Small intestine (tissue), 7 donors: Measurements from ENCODE around the gene VCL. TPM values are rescaled to one million over a fixed set of nuclear protein-coding genes. Genes with fewer than 3 reads are reported as not detected.
"Not testable (repeated sequence)": the region's sequence is repeated elsewhere in the genome, so short reads cannot be mapped to it uniquely, and the experiment has no call there.

Source experiments
- DNase-seq, 2 donors: peaks; one replicate each; pipeline versions ENCODE4 v3.0.0 to v3.0.0-alpha.2; 2013
- FAIRE-seq: peaks from 2 replicates; lab custom pipeline; 2012; peaks lifted over from hg19 to GRCh38; lab: Jason Lieb, UNC
- H3K27ac ChIP-seq, 3 donors: one replicate each; pipeline ENCODE4 v1.5.1; 2013; ENCODE audit warnings: low read length in 2 of 3, mild to moderate bottlenecking in 2 of 3, control low read depth in 1 of 3, inconsistent platforms in 1 of 3, low read depth in 1 of 3, moderate library complexity in 1 of 3
- H3K27me3 ChIP-seq, 3 donors: one replicate each; pipeline ENCODE4 v1.6.1; 2013; ENCODE audit warnings: low read length in 3 of 3, inconsistent platforms in 1 of 3; ENCODE audit not compliant: control insufficient read depth in 3 of 3, insufficient read depth in 3 of 3
- H3K36me3 ChIP-seq, 3 donors: one replicate each; pipeline ENCODE4 v1.6.1; 2013; ENCODE audit warnings: low read length in 3 of 3, inconsistent platforms in 1 of 3, low read depth in 1 of 3, mild to moderate bottlenecking in 1 of 3, moderate library complexity in 1 of 3; ENCODE audit not compliant: control insufficient read depth in 3 of 3, insufficient read depth in 2 of 3
- H3K4me1 ChIP-seq, 3 donors: one replicate each; pipeline ENCODE4 v1.6.1; 2013; ENCODE audit warnings: low read length in 2 of 3, inconsistent platforms in 1 of 3, low read depth in 1 of 3, mild to moderate bottlenecking in 1 of 3, moderate library complexity in 1 of 3; ENCODE audit not compliant: control insufficient read depth in 3 of 3, insufficient read depth in 2 of 3
- H3K4me3 ChIP-seq, 3 donors: one replicate each; pipeline ENCODE4 v1.5.1; 2013; ENCODE audit warnings: low read length in 3 of 3, control low read depth in 1 of 3, inconsistent platforms in 1 of 3, low read depth in 1 of 3, mild to moderate bottlenecking in 1 of 3, moderate library complexity in 1 of 3
- H3K9me3 ChIP-seq, 2 donors: one replicate each; pipeline ENCODE4 v1.6.1; 2013; ENCODE audit warnings: low read depth in 1 of 2, low read length in 1 of 2; ENCODE audit not compliant: control insufficient read depth in 2 of 2, insufficient read depth in 1 of 2
- WGBS, 3 donors: extraction: QIAGEN DNeasy Blood & Tissue Kit; methylation state at CpG; one replicate each; pipeline ENCODE4 v1.1.7; 2013; 5-methylcytosine and 5-hydroxymethylcytosine counted together
- polyA plus RNA-seq, 4 donors: library from polyadenylated mRNA; stranded (reverse) in 3 of 4; unstranded in 1 of 4; fragments of 200-250 nt in 3 of 4; fragments of 120-200 nt in 1 of 4; gene quantifications; one replicate each; pipeline versions ENCODE4 v1.2.1 to v1.2.3, GENCODE V29; 2013
- donor health status: healthy with polysubstance abuse.
- donor health status: control.
- donor health status: control.
- donor health status: Bipolar disorder and iron deficiency.
- donor health status: healthy.

Gene VCL
- polyA plus RNA-seq, 4 donors: 8.9 to 32.2 (median 20.9) TPM

GRCh38 chr10:74121368-74121767 is 123.5 kb downstream of the VCL start:
- WGBS, 3 donors: 79 to 96% (median 93%) methylated on average over 1 of the region's 1 CpG
- no peaks in the 10 kb centered on the region for H3K4me1 ChIP-seq
- no peak overlapping the region for H3K4me3 ChIP-seq
- no peaks in the 10 kb centered on the region for H3K27me3 ChIP-seq
- H3K36me3 ChIP-seq: peaks cover 17 to 36% (median 27%) of the 10 kb centered on the region in 3 donors
- no peak for DNase-seq
- H3K27ac ChIP-seq: no peak overlapping the region
- FAIRE-seq: no peak
- no peaks in the 10 kb centered on the region for H3K9me3 ChIP-seq

- no peak for DNase-seq
- no peak overlapping the region for H3K27ac ChIP-seq
- H3K4me3 ChIP-seq: no peak overlapping the region
- WGBS, 3 donors: 67 to 73% (median 69%) methylated on average over 3 of the region's 3 CpGs
- no peaks in the 10 kb centered on the region for H3K27me3 ChIP-seq
- no peaks in the 10 kb centered on the region for H3K4me1 ChIP-seq
- FAIRE-seq: no peak
- H3K9me3 ChIP-seq: no peaks in the 10 kb centered on the region
- peaks cover 18 to 34% (median 32%) of the 10 kb centered on the region in 3 donors for H3K36me3 ChIP-seq
Observed at GRCh38 chr10:74122060-74122459, 124.1 kb downstream of the VCL start.

- no peaks in the 10 kb centered on the region for H3K4me1 ChIP-seq
- DNase-seq (no peak), FAIRE-seq (no peak)
- no peak overlapping the region for H3K27ac ChIP-seq
- no peaks in the 10 kb centered on the region for H3K27me3 ChIP-seq
- H3K9me3 ChIP-seq: no peaks in the 10 kb centered on the region
- WGBS, 3 donors: 39 to 81% (median 42%) methylated on average over 1 of the region's 1 CpG
- H3K4me3 ChIP-seq: no peak overlapping the region
- H3K36me3 ChIP-seq: peaks cover 19 to 32% (median 31%) of the 10 kb centered on the region in 3 donors
Observed at GRCh38 chr10:74123081-74123480, 125.2 kb downstream of the VCL start.

DNA sequence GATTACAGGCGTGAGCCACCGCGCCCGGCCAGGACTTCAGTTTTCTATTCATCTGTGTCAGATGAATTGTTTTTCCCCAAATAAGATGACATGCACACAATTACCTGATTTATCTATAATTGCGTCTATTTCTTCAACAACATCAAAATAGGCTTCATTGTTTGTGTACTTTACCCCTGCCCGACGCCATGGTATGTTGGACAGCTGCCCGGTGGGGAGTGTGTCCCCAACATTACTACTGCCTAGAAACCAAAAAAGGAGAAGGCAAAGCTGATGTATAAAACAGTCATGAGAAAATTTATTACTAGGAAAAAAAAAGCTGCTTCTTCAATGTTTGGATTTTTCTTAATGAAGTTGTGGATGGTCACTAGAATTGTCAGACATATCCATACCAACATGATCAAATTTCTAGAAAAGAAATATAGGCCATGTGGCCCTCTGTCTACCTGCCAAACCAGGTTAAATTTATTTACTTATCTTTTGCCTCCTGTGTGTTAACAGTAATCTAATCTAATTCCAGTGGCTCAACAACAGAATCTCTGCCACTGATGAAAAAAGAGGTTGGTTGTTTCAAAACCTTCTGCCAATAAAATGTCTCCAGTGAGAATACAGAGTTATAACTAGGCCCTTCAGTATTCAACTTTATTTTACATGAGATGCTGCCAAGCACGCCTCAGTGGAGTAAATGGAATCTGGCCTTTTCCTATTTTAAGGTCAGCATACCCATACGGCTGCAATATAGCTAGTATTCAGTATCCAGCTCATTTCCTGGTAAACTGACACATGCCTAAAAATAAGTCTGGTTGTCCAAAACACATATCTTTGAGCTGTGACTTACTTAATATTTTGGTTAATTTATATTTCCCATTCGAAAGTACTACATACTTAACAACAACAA is 136.3 kb downstream of the VCL start:
- Histone ChIP-seq H3K36me3 (peaks cover 4 to 41% (median 10%) of the 10 kb centered on the region in 3 donors), H3K4me1 (no peaks in the 10 kb centered on the region), H3K27me3 (no peaks in the 10 kb centered on the region), H3K4me3 (no peak overlapping the region), H3K27ac (no peak overlapping the region), H3K9me3 (no peaks in the 10 kb centered on the region)
- 76 to 83% (median 80%) methylated on average over 11 of the region's 11 CpGs for WGBS, 3 donors
- FAIRE-seq (no peak), DNase-seq (no peak)

GRCh38 chr10:74135452-74135851 is 137.5 kb downstream of the VCL start:
- Histone ChIP-seq H3K27me3 (no peaks in the 10 kb centered on the region), H3K9me3 (peaks cover 0 to 2% of the 10 kb centered on the region in 2 donors), H3K36me3 (peaks cover 4 to 42% (median 8%) of the 10 kb centered on the region in 3 donors), H3K27ac (no peak overlapping the region), H3K4me1 (no peaks in the 10 kb centered on the region), H3K4me3 (no peak overlapping the region)
- FAIRE-seq (no peak), DNase-seq (no peak)
- 93 to 96% (median 94%) methylated on average over 3 of the region's 3 CpGs for WGBS, 3 donors

DNA sequence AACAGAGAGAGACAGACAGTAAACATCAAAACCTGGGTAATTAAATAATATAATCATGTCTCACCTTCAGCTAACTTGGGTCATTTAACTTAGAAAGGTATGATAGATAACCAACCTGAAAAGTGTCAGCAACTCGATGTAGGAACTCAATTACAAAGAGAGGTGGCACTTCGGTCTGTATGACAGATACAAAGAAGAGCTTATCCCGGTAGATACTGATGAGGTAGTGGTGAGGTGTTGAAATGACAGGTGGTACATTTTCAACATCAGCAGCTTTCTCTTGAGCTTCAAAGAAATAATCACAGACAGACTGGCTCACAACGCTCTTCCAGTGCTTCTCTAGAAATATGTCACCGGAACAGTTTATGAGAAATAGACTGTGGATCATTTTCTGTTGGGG is 140.1 kb downstream of the VCL start:
- H3K4me3 ChIP-seq: no peak overlapping the region
- H3K9me3 ChIP-seq: peaks cover 0 to 2% of the 10 kb centered on the region in 2 donors
- FAIRE-seq (no peak), DNase-seq (no peak)
- no peaks in the 10 kb centered on the region for H3K4me1 ChIP-seq
- WGBS, 3 donors: 91 to 94% (median 92%) methylated on average over 5 of the region's 5 CpGs
- peaks cover 4 to 26% (median 8%) of the 10 kb centered on the region in 3 donors for H3K36me3 ChIP-seq
- H3K27me3 ChIP-seq: no peaks in the 10 kb centered on the region
- H3K27ac ChIP-seq: no peak overlapping the region

- H3K4me1 ChIP-seq, H3K4me3 ChIP-seq, H3K27ac ChIP-seq, FAIRE-seq, H3K27me3 ChIP-seq, DNase-seq, H3K9me3 ChIP-seq: not testable (repeated sequence)
- WGBS, 3 donors: 93 to 98% (median 98%) methylated on average over 5 of the region's 5 CpGs
- H3K36me3 ChIP-seq: peaks cover 4 to 21% (median 8%) of the 10 kb centered on the region in 3 donors
Observed at GRCh38 chr10:74138596-74138995, 140.7 kb downstream of the VCL start.

DNA sequence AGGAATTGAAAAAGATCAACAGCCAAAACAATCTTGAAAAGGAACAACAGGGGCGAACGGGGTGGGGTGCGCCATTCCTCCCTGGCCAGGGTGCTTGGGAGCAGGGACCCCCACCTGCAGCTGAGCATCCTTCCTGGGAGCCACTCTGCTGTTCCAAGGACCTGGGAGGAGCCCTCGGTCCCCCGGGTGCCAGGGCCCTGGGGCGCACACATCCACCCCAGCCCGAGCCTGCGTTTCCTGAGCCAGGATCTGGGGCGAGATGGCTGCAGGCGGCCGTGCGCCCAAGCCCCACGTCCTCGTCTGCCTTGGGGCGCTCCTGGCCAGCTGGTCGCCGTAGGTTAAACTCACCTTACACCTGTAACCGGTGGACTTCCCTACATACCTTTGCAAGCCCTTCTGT is 142.1 kb downstream of the VCL start:
- no peak overlapping the region for H3K27ac ChIP-seq
- H3K9me3 ChIP-seq: peaks cover 0 to 2% of the 10 kb centered on the region in 2 donors
- no peak overlapping the region for H3K4me3 ChIP-seq
- peaks cover 2 to 23% (median 6%) of the 10 kb centered on the region in 3 donors for H3K36me3 ChIP-seq
- H3K27me3 ChIP-seq: no peaks in the 10 kb centered on the region
- FAIRE-seq: no peak
- WGBS, 3 donors: 97 to 98% (median 97%) methylated on average over 18 of the region's 18 CpGs
- no peak for DNase-seq
- no peaks in the 10 kb centered on the region for H3K4me1 ChIP-seq
